GM12878 (cell line): ENCODE results near the gene GBA2. TPM values are rescaled to one million over a fixed set of nuclear protein-coding genes. Genes with fewer than 3 reads are reported as not detected.

ENCODE experiments used
- ATAC-seq: fragments of 200-7000 bp; cut with Tn5 transposase; 3 replicates; pipeline ENCODE4 v1.9.1; 2020; ENCODE audit warnings: mild to moderate bottlenecking, moderate library complexity
- BruUV-seq: library from RNA; stranded (reverse); fragments of 400-500 nt; replicated peaks from 2 replicates; lab custom pipeline; 2021; lab: Mats Ljungman, UMichigan
- CTCF ChIA-PET: fragments of 300-600 bp; sonication (Branson Sonifier 250); formaldehyde crosslinking; extraction: SDS; loops from one replicate; lab custom pipeline; 2021; ENCODE audit warnings: inconsistent platforms; lab: Yijun Ruan, JAX
- POLR2A ChIA-PET: fragments of 350-600 bp; formaldehyde crosslinking; extraction: SDS; loops from one replicate; lab custom pipeline; 2021; ENCODE audit warnings: inconsistent platforms; lab: Charles Lee
- RAD21 ChIA-PET: fragments of 300-600 bp; sonication (Branson Sonifier 250); formaldehyde crosslinking; loops from one replicate; lab custom pipeline; 2023; ENCODE audit warnings: antibody characterized with exemption; ENCODE audit not compliant: unreplicated experiment; lab: Charles Lee
- SMC1A ChIA-PET: fragments of 300-600 bp; sonication (Branson Sonifier 250); formaldehyde crosslinking; loops from one replicate; lab custom pipeline; 2023; ENCODE audit not compliant: unreplicated experiment, uncharacterized antibody; lab: Charles Lee
- DNase-seq: peaks from one replicate; pipeline ENCODE4 v3.0.0-alpha.2; 2011; ENCODE audit warnings: low read depth, low spot score
- FAIRE-seq: peaks from 3 replicates; lab custom pipeline; 2011; peaks lifted over from hg19 to GRCh38; lab: Jason Lieb, UNC
- H2AFZ ChIP-seq: 2 replicates; pipeline ENCODE4 v1.6.0; 2011; ENCODE audit warnings: low read depth, low read length, control low read depth; ENCODE audit not compliant: control insufficient read depth
- H3K27ac ChIP-seq: 2 replicates; pipeline ENCODE4 v1.5.1; 2011; ENCODE audit warnings: control low read depth; ENCODE audit not compliant: control insufficient read depth, insufficient read depth
- H3K27me3 ChIP-seq, 2 experiments: replicated peaks in 1 of 2; 2 replicates each; pipeline versions ENCODE4 v1.6.0 to v1.6.1; 2011; ENCODE audit warnings: low read length in 1 of 2; ENCODE audit not compliant: control insufficient read depth in 2 of 2, insufficient read depth in 2 of 2
- H3K36me3 ChIP-seq, 2 experiments: 2 replicates each; pipeline ENCODE4 v1.5.1; 2011; ENCODE audit warnings: low read length in 1 of 2; ENCODE audit not compliant: control insufficient read depth in 2 of 2, insufficient read depth in 2 of 2
- H3K4me1 ChIP-seq: 2 replicates; pipeline ENCODE4 v1.6.1; 2011; ENCODE audit warnings: mild to moderate bottlenecking, low read length, moderate library complexity, mixed read lengths; ENCODE audit not compliant: control insufficient read depth, insufficient read depth
- H3K4me2 ChIP-seq: 2 replicates; pipeline ENCODE4 v1.6.0; 2011; ENCODE audit warnings: control low read depth; ENCODE audit not compliant: control insufficient read depth, insufficient read depth
- H3K4me3 ChIP-seq: fragments of 200-600 bp; sonication (generic); 2 replicates; pipeline ENCODE4 v1.5.1; 2016
- H3K79me2 ChIP-seq: 2 replicates; pipeline ENCODE4 v1.6.0; 2011; ENCODE audit warnings: low read length; ENCODE audit not compliant: control insufficient read depth, insufficient read depth
- H3K9ac ChIP-seq: 2 replicates; pipeline ENCODE4 v1.8.0; 2011; ENCODE audit warnings: low read length, control low read depth, mixed read lengths; ENCODE audit not compliant: control insufficient read depth, insufficient read depth
- H3K9me3 ChIP-seq: replicated peaks from 3 replicates; pipeline ENCODE4 v1.5.1; 2011; ENCODE audit warnings: mild to moderate bottlenecking, low read length; ENCODE audit not compliant: control insufficient read depth, insufficient read depth
- H4K20me1 ChIP-seq: 2 replicates; pipeline ENCODE4 v1.6.0; 2011; ENCODE audit not compliant: control insufficient read depth, insufficient read depth
- EGR1 ChIP-seq, 2 experiments: IDR thresholded peaks; 1 replicate in 1 of 2; 2 replicates in 1 of 2; pipeline ENCODE4 v1.6.1; 2011 to 2012; ENCODE audit warnings: low read depth in 2 of 2, low read length in 2 of 2, borderline replicate concordance in 1 of 2, mild to moderate bottlenecking in 1 of 2, moderate library complexity in 1 of 2
- IKZF1 ChIP-seq: fragments of 450-650 bp; conservative IDR thresholded peaks from 2 replicates; pipeline ENCODE4 v1.6.1; 2017; ENCODE audit warnings: antibody characterized with exemption, mild to moderate bottlenecking
- ZNF687 ChIP-seq: fragments of 450-650 bp; IDR thresholded peaks from 2 replicates; pipeline ENCODE4 v1.6.1; 2017; ENCODE audit warnings: mild to moderate bottlenecking, moderate library complexity
- ZZZ3 ChIP-seq: IDR thresholded peaks from 2 replicates; pipeline ENCODE4 v1.6.1; 2011; ENCODE audit warnings: low read depth; ENCODE audit not compliant: control insufficient read depth, insufficient read length
- WGBS: methylation state at CpG from one replicate; pipeline ENCODE4 v1.1.6; 2016; ENCODE audit warnings: low lambda C conversion rate; ENCODE audit not compliant: insufficient replicate concordance, insufficient coverage; ENCODE audit errors: missing lambda C conversion rate; 5-methylcytosine and 5-hydroxymethylcytosine counted together
- in situ Hi-C: fragments of 300-500 bp; cut with MboI; formaldehyde crosslinking; loops from 9 replicates; pipeline ENCODE4 v1.14.3; 2018; ENCODE audit warnings: mixed read lengths
- intact Hi-C: fragments of 100-400 bp; cut with micrococcal nuclease; formaldehyde crosslinking; loops from one replicate; pipeline ENCODE4 v1.14.2; 2022; ENCODE audit not compliant: unreplicated experiment
- polyA plus RNA-seq, 11 experiments: library from polyadenylated mRNA; depleted of rRNA in 4 of 11; unstranded in 6 of 11; stranded (reverse) in 5 of 11; fragments of >200 nt; fragmentation: Nextera tagmentation in 4 of 11; fragmentation: Illumina TruSeq in 1 of 11; extraction: Ambion mirVana in 4 of 11; extraction: Trizol in 1 of 11; gene quantifications; 1 replicate in 1 of 11; 2 replicates in 10 of 11; pipeline versions ENCODE4 v1.2.1 to v1.2.3, GENCODE V29; 2011 to 2016; ENCODE audit warnings: inconsistent platforms in 2 of 11, missing spikeins in 2 of 11, low read depth in 1 of 11
- total RNA-seq, 4 experiments: library from RNA; depleted of rRNA in 3 of 4; stranded (reverse); fragments of >200 nt in 3 of 4; fragmentation: Illumina TruSeq in 1 of 4; extraction: Trizol in 1 of 4; gene quantifications; 2 replicates each; pipeline versions ENCODE4 v1.2.1 to v1.2.3, GENCODE V29; 2013 to 2021

GBA2 gene
- total and polyA plus RNA-seq, 10 of the 15 experiments (the other 5 are each of a cell fraction or from before 2014, with no cell fraction given): 15.3 to 45.1 (median 29.1) TPM

GRCh38 chr9:35716230-35716629 lies 32.8 kb downstream of the GBA2 start:
- H3K4me2 ChIP-seq: no peak overlapping the region
- no TSS peak for BruUV-seq
- no peaks in the 10 kb centered on the region for H4K20me1 ChIP-seq
- intact Hi-C loops (no loop called here), in situ Hi-C loops (no loop called here)
- no peak overlapping the region for H2AFZ ChIP-seq
- ChIA-PET POLR2A (interaction anchor here (0.5 to 1.7 kb wide), 2 partner anchors 8 to 12 kb away, joined by 3 to 6 read pairs; no protein-coding TSS in a partner anchor), RAD21 (no interaction called here), CTCF (interaction anchor here (0.9 to 6.9 kb wide), 4 partner anchors 11 to 40 kb away, joined by 3 to 41 read pairs (median 4); no protein-coding TSS in a partner anchor), SMC1A (interaction anchor here (1.2 kb wide), 1 partner anchor 55 kb away, joined by 3 read pairs; no protein-coding TSS in a partner anchor)
- H3K9me3 ChIP-seq: no peaks in the 10 kb centered on the region
- WGBS: 97% methylated on average over 4 of the region's 4 CpGs
- H3K4me3 ChIP-seq: no peak overlapping the region
- ATAC-seq (no peak), DNase-seq (no peak), FAIRE-seq (no peak)
- H3K27me3 ChIP-seq: no peaks in the 10 kb centered on the region
- no peak overlapping the region for H3K9ac ChIP-seq
- no peak overlapping the region for H3K27ac ChIP-seq
- H3K79me2 ChIP-seq: no peaks in the 10 kb centered on the region
- peaks cover 56 to 59% of the 10 kb centered on the region in 2 experiments for H3K36me3 ChIP-seq
- peaks cover 14% of the 10 kb centered on the region for H3K4me1 ChIP-seq
- TF ChIP-seq ZNF687 (no peak), IKZF1 (no peak), ZZZ3 (no peak), EGR1 (IDR thresholded peaks at IDR 0.05; ENCODE audit: borderline replicate concordance in 1 of 2, low read depth in 2 of 2, low read length in 2 of 2) (no peak)
